NCI-H1694 treated with DMSO at 0.1 percent for 48 hours (cell line): ENCODE measurements around the gene TSPEAR.
"Not testable (repeated sequence)": the region's sequence is repeated elsewhere in the genome, so short reads cannot be mapped to it uniquely, and the experiment has no call there.

Experiments used
- DNase-seq: peaks from one replicate; lab custom pipeline; 2025; lab: John Stamatoyannopoulos, UW

TSPEAR gene

DNA sequence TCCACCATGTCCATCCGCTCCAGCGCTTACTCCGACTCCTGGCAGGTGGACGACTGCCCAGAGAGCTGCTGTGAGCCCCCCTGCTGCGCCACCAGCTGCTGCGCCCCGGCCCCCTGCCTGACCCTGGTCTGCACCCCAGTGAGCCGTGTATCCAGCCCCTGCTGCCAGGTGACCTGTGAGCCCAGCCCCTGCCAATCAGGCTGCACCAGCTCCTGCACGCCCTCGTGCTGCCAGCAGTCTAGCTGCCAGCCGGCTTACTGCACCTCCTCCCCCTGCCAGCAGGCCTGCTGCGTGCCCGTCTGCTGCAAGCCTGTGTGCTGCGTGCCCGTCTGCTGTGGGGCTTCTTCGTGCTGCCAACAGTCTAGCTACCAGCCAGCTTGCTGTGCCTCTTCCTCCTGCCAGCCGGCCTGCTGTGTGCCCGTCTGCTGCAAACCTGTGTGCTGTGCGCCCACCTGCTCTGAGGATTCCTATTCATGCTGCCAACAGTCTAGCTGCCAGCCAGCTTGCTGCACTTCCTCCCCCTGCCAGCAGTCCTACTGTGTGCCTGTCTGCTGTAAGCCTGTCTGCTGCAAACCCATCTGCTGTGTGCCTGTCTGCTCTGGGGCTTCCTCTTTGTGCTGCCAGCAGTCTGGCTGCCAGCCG is 84.1 kb downstream of the TSPEAR start:
- DNase-seq: not testable (repeated sequence)

DNA sequence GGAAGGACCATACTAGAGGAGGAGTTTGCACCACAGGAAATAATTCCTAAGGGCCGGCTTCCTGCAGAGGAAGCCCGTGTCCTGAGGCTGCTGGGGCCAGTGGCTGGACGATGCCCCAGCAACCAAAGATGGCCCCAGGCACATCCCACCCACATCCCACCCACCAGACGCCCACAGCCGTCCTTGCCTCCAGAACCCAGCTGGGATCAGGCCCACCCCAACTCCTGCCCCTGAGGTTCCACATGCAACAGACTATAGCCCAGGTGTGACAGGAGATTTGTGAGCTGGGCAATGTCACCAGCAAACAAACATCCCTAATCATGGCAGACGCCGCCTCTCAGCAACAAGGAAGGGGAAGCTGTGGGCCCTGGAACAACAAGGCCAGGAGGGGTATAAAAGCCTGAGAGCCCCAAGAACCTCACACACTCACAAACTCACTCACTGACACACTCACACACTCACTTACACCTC is 84.7 kb downstream of the TSPEAR start, which contains the start of gene KRTAP10-9:
TSS of gene KRTAP10-9 (plus strand) at position 421 of the 471 bp plus-strand sequence. CDS start 79 bp downstream, outside the sequence.
- no peak for DNase-seq

DNA sequence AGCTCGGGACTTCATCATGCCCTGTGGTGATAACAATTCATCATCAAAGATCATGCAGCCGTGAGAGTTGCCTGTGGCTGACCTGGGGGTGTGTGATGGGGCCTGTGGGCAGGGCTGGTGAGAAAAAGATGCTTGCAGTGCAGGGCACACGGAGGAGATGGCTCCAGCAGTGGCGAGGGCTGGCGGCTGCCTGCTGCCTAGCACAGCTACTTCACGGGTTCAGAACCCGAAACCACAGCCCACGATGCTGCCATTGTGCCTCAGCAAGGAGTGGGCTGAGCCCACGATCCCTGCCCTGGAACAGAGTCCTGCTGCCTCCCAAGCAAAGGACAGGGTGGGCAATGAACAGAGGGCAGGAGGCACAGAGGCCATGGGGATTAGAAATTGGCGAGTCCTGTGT is 85.1 kb downstream of the TSPEAR start:
- no peak for DNase-seq

DNA sequence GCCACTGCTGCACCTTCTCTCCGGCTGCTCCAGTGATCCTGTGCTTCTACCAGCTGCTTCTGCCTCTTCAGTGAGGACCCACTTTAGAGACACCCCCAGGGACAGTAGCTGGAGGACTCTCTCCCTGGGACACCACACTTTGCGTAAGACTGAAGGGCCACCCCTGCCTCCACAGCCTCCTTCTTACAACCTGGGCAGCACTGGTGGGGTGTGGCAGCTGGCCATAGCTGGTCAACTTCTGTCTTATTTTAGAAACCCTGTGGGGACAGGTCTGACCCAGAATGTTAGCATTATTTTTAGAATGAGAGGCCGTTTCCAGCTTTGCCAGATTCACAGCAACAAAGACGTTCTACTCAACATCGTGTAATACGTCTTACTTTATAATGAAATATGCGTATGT is 85.6 kb downstream of the TSPEAR start:
- no peak for DNase-seq

DNA sequence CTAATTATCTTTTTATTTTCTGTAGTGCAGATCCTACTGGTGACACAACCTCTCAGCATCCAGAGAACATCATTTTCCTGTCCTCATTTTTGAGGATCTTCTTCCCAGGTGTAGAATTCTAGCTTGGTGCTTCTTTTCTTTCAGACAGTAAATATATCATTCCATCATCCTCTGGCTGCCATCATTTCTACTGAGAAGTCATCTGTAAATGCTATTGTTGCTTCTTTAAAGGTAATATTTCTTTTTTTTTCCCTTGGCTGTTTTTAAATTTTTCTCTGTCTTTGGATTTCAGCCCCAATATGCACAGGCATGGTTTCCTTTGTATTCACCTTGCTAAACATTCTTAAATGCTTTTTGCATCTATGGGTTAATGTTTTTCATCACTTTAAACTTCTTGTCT is 87.8 kb downstream of the TSPEAR start:
- DNase-seq: no peak

DNA sequence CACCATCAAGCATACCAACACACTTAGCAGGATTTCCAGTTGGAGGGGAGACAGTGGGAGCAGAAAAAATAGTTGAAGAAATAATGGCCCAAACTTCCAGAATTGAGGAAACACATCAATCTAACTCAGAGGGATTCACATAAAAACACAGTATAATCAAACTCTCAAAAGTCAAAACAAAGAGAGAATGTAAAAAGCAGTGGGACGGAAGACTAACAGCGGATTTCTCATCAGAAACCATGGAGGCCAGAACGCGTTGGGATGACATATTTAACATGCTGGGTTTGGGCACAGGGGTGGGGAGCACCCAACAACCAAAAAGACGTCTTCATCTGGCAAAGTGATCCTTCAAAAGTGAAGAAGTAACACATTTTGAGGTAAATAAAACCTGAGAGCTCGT is 91.5 kb downstream of the TSPEAR start:
- DNase-seq: no peak

DNA sequence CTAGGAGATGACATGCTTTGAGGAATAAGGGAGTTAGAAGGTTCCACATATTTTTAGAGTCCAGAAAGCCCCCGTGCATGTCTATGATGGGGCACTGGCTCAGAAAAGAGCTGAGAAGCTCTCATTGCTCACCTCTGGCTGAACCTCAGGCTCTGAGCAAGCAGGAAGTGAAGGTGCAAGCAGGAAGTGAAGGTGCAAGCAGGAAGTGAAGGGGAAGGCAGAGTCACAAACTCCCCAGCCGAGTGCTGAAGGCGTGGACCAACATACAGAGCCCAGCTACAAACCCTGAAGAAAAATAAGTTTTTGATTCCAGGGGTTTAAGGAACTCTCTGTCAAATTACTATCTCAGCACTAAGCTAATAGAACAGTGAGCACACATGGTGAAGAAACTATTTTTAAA is 92.5 kb downstream of the TSPEAR start:
- DNase-seq: no peak

DNA sequence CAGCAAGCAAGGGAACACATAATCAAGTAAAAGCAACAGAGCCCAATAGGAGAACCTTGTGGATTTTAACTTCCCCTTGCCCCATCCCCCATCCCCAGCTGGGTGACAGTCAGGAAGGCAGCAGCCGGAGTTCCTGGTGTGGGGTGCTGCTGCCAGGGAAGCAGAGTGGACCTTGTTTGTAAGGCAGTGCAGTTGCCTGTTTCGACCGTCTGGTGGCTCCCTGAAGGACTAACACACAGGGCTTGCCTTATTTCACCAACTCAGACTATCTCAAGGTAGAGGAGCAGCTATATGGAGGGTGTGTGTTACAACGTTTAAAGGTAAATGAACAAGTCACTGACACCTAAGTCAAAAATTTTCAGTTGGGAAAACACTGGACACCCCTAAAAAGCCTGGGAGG is 92.9 kb downstream of the TSPEAR start:
- DNase-seq: no peak

DNA sequence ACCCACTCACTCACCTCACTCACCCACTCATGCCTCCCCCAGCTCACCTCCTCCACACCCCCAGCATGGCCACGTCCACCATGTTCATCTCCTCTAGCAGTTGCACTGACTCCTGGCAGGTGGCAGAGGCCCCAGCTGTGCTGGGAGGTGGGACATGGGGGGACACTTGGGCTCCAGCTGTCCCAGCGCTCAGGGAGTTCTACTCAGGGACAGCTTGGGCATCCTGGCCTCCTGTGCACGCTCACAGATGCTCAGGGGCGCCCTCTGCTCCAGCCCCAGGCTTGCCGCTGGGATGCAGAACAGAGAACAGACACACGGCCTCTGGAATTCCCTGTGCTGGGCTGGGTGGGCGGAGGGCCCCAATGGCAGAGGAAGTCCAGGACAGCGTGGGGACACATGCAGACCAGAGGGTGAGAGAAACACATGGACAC is 94.3 kb downstream of the TSPEAR start:
- no peak for DNase-seq

DNA sequence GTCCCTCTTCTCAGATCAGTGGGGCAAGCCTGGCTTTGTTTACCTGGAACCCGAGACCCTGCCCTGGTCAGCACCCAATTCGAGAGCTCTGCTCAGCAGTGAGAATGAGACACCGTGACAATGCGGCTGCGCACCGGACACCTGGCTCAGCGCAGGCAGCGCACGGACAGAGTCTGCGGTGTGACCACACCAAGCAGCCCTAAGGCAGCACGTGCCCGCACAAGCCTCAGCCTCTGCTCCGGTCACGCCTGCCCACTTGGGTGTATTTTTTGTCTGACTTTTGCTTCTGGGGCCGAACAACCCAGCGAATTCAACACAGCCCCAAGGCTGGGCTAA is 94.8 kb downstream of the TSPEAR start:
- DNase-seq: no peak

DNA sequence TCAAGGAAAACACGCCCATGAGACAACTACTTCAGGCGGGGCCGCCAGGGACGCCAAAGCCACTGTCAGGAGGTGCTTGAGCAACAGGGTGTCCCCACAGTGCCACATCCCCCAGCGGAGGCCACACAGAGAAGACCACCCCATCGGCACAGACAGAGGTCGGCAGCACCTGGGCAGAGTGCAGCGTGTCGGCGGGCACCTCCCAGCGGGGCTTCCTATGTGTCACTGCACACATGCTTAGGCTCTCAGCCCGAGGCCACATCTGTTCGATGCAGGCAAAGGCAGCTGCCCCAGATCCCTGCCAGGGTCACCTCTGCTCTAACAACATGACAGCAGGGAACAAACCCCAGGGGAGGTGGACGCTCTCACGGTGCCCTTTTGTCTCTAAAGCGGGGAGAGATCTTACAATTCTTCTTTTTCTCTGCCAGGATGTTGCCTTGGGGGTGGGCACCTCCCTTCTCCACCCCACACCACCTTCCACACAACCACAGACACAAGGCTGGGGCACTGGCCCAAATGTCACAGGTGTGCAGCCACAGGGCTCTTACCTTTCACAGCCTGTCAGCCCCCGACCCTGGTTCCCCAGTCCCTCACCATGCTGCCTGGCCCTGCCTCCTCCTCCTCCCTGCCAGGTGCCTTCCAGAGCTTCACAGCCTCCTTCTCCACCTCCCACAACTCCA is 95.3 kb downstream of the TSPEAR start:
- peak; percentile 30 for DNase-seq

DNA sequence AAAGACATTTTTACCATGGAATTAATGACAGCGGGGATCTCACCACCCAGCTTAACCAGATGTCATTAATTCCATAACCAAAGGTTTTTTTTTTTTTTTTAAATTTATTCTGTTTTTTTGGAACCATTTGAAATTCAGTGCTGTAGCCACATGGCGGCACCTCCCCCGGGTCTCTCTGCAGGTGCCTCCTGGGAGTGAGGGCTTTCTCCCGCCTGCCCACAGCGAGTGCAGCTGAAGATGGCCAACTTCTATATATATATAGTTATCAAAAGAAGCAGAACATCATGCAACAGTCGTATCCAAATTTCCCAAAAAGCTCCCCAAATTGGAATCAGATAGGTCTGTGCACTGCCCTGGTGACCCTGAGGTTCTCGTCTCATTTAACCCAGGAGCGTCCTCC is 95.9 kb downstream of the TSPEAR start:
- DNase-seq: no peak

DNA sequence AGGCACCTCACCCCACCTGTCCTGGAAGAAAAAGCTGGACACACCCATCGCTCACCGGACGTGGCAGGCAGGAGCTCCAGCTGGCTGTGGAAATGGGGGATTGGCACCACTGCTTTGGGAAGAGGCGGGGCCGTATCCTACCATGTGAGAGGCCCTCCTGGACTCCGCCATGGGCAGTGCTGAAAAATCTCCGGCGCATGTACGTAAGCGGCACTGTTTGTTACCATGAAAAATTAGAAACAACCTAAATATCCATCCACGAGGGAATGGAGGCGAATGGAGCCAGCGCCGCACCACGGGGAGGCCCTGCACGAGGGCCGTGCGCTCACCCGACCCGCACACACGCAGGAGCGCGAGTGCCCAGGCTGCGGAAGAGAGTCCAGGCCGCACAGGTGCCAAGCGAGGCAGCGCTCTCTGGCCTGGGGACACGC is 96.4 kb downstream of the TSPEAR start:
- DNase-seq: no peak

DNA sequence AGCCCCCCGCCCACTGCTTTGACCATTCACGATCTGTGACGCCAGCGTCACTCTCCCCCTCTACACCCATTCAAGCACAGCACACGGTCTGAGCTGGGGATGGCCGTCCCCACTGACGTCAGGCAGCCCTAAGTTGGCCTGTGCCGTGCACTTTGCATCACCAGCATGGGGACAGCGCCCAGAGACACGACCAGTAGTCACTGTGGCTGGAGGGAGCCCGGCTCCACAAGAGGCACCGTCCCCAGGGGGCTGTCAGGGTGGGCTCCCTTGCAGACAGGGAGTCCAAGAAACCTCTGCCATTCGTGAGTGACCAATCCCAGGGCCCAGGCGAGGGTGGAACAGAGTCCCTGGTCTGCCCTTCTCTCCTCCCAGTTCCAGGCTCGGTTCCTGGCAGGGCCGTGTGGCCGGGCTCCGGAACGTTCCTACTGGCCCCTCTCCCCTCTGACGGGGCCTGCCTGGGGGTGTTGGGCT is 97.2 kb downstream of the TSPEAR start:
- no peak for DNase-seq

DNA sequence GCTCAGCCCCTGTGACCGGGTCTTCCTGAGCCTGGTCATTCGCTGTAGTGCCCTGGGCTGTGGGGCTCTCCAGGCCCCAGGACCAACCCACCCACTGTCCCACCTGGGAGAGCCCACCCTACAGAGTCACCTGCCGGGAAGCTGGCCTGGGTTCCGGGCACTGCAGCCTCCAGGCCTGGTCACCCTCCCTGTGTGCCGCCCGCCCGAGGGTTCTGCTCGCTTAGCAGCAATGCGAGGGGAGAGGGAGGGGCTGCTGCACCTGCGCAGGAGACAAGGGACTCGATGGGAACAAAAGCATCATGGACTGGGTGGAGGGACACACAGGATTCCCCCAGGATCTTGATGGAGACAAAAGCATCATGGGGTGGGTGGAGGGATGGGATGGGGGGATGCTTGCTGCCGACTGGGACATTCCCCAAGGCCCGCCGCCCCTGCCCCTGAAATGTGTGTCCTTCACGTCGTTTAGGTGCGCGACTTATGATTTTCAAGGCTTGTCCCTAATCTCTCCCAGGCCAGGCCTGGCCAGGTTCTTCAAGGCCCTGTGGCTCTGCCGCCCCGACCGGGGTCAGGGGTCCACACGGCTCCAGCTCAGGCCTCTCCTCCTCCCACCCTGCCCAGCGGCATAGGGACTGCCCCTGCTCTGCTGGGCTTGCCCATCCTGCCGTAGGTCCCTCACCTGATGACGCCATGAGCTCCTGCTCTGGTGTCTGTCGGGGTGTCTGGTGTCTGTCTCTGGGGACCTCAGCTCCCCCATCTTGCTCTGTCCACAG is 97.8 kb downstream of the TSPEAR start:
- DNase-seq: no peak

DNA sequence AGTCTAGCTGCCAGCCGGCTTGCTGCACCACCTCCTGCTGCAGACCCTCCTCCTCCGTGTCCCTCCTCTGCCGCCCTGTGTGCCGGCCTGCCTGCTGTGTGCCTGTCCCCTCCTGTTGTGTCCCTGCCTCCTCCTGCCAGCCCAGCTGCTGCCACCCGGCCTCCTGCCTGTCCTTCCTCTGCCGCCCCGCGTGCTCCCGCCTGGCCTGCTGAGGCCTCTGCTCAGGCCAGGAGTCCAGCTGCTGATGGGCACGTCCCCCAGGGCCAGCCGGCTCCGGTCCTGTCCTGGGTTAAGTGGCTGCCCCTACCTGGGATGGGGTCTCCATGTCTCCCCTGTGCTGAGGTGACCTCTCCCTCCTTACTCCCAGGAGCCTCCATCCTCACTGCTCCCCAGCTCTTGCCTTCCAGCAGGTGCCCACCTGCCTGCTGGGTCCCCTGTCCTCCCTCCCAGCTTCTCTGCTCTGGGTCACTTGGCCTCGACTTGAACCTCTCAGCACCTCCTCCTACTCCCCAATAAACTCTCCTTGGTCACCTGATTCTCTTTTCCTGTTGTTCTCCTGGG is 98.6 kb downstream of the TSPEAR start:
- DNase-seq: no peak

DNA sequence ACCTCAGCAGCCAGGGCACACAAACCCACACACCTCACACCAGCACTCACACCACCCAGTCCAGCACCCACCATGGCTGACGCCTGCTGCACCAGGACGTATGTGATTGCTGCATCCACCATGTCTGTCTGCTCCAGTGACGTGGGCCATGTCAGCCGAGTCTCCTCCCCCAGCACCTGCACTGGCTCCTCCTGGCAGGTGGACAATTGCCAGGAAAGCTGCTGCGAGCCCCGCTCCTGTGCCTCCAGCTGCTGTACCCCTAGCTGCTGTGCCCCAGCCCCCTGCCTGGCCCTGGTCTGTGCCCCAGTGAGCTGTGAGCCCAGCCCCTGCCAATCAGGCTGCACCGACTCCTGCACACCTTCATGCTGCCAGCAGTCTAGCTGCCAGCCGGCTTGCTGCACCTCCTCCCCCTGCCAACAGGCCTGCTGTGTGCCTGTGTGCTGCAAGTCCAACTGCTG is 99.3 kb downstream of the TSPEAR start, which contains the start of gene KRTAP10-8:
TSS of gene KRTAP10-8 (plus strand) at position 51 of the 458 bp plus-strand sequence. CDS start at position 73, 22 bp downstream.
- DNase-seq: no peak

DNA sequence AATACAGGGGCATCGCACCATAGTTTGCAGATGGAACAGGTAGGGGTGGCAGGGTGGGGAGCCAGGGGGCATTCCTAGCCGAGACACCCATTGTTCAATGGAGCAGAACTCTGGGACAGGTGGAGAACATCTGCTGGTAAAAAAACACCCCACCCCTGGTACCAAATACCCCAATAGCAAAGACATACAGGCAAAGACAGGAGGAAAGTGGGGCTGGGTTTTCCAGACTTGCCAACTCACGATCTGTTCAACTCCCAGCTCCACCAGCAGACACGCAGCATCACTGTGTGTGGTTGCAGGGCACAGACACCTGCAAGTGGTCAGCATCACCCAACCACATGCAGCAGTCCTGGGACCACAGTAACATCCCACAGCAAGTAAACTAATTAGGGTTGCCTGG is 99.8 kb downstream of the TSPEAR start:
- no peak for DNase-seq

DNA sequence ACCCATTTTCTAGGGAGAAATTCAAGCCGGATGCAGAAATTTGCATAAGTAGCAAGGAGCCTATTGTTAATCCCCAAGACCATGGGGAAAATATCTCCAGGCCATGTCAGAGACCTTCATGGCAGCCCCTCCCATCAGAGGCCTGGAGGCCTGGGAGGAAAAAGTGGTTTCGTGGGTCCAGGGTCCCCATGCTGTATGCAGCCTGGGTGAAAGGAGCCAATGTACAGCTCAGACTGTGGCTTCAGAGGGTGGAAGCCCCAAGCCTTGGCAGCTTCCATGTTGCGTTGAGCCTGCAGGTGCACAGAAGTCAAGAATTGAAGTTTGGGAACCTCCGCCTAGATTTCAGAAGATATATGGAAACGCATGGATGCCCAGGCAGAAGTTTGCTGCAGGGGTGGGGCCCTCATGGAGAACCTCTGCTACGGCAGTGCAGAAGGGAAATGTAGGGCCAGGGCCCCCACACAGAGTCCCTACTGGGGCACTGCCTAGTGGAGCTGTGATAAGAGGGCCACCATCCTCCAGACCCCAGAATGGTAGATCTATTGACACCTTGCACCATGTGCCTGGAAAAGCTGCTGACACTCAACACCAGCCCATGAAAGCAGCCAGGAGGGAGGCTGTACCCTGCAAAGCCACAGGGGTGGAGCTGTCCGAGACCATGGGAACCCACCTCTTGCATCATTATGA is 101.1 kb downstream of the TSPEAR start:
- not testable (repeated sequence) for DNase-seq

DNA sequence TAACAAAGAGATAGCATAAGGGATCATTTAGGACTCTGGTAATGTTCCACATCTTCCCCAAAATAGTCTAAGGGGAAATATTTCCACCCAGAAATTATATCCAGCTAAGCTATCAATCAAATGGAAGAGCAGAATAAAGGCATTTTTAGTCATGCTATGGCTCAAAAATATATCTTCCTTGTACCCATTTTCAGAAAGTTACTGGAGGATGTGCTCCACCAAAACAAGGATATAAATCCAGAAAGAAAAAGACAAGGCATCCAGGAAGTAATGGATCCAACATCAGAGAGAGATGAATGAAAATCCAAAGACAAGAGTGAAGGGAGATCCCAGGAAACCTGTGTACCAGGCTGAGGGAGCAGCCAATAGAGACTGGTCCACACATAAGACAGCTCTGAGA is 102.2 kb downstream of the TSPEAR start:
- DNase-seq: no peak

DNA sequence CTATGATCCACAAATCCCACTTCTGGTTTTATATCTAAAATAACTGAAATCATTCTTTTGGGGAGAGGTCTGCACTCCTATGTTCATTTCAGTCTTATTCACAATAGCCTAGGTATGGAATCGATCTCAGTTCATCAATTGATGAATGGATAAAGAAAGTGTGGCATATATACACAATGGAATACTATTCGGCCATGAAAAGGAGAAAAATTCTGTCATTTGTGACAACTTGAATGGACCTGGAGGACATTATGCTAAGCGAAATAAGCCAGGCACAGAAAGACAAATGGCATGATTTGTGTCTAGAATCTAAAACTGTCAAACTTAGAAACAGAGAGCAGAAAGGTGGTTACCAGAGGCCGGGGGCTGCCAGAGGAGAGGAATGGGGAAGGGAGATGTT is 104.9 kb downstream of the TSPEAR start:
- DNase-seq: no peak

DNA sequence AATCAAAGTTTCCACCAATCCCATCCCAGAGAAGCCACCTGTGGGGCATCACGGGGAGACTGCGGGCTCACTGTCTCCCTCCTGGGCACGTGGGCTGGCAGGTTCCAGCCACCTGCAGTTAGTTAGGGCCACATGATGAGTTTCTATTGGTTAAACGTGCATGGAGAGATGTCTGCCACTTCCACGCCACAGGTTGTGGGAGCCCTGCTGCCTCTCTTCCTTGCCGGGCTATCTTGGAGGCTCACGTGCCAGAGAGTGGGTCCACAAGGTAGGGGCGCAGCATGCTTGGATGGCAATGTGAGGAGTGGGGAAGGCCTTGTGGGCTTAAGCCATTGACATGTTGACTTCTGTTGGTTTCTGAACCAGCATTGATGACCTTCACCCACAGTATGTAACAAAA is 107.5 kb downstream of the TSPEAR start:
- no peak for DNase-seq
